PC-3 (cell line): ENCODE data around the gene SEC14L2.
"Not testable (repeated sequence)": the region's sequence is repeated elsewhere in the genome, so short reads cannot be mapped to it uniquely, and the experiment has no call there.

ENCODE experiments used
- EZH2phosphoT487 ChIP-seq: fragments of 300-600 bp; sonication (generic); IDR thresholded peaks from 2 replicates; pipeline ENCODE4 v1.6.1; 2018; ENCODE audit warnings: mild to moderate bottlenecking, antibody characterized with exemption, low read length, borderline replicate concordance
- TF ChIP-seq, protein P1 (sequence below): fragments of 300-600 bp; sonication (generic); conservative IDR thresholded peaks from 2 replicates; pipeline ENCODE4 v1.5.1; 2017; ENCODE audit warnings: antibody characterized with exemption, low read depth, mild to moderate bottlenecking, low read length

GRCh38 chr22:30401024-30401423 lies 4.2 kb downstream of the SEC14L2 start:
- TF ChIP-seq, protein P1, sequence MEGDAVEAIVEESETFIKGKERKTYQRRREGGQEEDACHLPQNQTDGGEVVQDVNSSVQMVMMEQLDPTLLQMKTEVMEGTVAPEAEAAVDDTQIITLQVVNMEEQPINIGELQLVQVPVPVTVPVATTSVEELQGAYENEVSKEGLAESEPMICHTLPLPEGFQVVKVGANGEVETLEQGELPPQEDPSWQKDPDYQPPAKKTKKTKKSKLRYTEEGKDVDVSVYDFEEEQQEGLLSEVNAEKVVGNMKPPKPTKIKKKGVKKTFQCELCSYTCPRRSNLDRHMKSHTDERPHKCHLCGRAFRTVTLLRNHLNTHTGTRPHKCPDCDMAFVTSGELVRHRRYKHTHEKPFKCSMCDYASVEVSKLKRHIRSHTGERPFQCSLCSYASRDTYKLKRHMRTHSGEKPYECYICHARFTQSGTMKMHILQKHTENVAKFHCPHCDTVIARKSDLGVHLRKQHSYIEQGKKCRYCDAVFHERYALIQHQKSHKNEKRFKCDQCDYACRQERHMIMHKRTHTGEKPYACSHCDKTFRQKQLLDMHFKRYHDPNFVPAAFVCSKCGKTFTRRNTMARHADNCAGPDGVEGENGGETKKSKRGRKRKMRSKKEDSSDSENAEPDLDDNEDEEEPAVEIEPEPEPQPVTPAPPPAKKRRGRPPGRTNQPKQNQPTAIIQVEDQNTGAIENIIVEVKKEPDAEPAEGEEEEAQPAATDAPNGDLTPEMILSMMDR: not testable (repeated sequence)
- TF ChIP-seq EZH2phosphoT487: not testable (repeated sequence)
